Mammary epithelial cell (primary cell): ENCODE data around the gene AGK.

Experiments
- EZH2 ChIP-seq: IDR thresholded peaks from 2 replicates; pipeline ENCODE4 v1.6.1; 2012; ENCODE audit warnings: low read length, inconsistent platforms, borderline replicate concordance
- TF ChIP-seq, protein P1 (sequence below), 2 donors: IDR thresholded peaks in 1 of 2; conservative IDR thresholded peaks in 1 of 2; 2 replicates each; pipeline ENCODE4 v1.5.1; 2011 to 2012; ENCODE audit warnings: inconsistent platforms in 2 of 2, low read length in 2 of 2, mild to moderate bottlenecking in 2 of 2, control low read depth in 1 of 2, low read depth in 1 of 2; ENCODE audit not compliant: insufficient read depth in 1 of 2; ENCODE audit errors: extremely low read depth in 1 of 2

DNA sequence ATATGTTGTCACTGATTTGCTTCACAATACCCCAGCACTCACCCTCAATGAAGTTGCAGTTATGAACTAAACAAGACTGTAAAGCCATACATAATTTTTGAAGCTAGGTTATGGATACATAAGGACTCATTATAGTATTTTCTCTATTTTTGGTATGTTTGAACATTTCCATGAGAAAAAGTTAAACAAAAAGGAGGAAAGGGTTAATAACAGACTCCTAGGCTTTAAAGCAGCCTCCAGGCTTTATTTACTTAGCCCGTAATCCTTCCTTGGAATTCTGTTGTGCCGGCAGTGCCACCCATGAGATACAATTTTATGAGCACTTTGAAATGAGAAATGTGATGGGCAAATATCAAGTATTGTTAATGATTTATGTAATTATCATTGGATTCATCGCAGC is 152.9 kb downstream of the AGK start:
- TF ChIP-seq, protein P1, sequence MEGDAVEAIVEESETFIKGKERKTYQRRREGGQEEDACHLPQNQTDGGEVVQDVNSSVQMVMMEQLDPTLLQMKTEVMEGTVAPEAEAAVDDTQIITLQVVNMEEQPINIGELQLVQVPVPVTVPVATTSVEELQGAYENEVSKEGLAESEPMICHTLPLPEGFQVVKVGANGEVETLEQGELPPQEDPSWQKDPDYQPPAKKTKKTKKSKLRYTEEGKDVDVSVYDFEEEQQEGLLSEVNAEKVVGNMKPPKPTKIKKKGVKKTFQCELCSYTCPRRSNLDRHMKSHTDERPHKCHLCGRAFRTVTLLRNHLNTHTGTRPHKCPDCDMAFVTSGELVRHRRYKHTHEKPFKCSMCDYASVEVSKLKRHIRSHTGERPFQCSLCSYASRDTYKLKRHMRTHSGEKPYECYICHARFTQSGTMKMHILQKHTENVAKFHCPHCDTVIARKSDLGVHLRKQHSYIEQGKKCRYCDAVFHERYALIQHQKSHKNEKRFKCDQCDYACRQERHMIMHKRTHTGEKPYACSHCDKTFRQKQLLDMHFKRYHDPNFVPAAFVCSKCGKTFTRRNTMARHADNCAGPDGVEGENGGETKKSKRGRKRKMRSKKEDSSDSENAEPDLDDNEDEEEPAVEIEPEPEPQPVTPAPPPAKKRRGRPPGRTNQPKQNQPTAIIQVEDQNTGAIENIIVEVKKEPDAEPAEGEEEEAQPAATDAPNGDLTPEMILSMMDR (conservative IDR thresholded peaks at IDR 0.05 in 1 of 2, IDR thresholded peaks at IDR 0.05 in 1 of 2; ENCODE audit: extremely low read depth in 1 of 2, insufficient read depth in 1 of 2, low read depth in 1 of 2, low read length in 2 of 2), result no peak
- TF ChIP-seq EZH2, result no peak
